GM13976 (cell line): Measurements from ENCODE around the gene WDFY4.

Experiments used
- DNase-seq: peaks from one replicate; pipeline ENCODE4 v3.0.0; 2012; ENCODE audit warnings: low spot score
- in situ Hi-C: fragments of 300-500 bp; cut with MboI; formaldehyde crosslinking; loops from one replicate; pipeline ENCODE4 v1.12.0; 2022; ENCODE audit warnings: low sequenced_read_pairs, mixed read lengths, inconsistent platforms; ENCODE audit not compliant: unreplicated experiment
- TF ChIP-seq, protein P1 (sequence below): IDR thresholded peaks from 2 replicates; pipeline ENCODE4 v1.5.1; 2012; ENCODE audit warnings: borderline replicate concordance, mild to moderate bottlenecking; ENCODE audit not compliant: insufficient read depth; ENCODE audit errors: extremely low read depth, missing control alignments, control extremely low read depth

WDFY4 gene

DNA sequence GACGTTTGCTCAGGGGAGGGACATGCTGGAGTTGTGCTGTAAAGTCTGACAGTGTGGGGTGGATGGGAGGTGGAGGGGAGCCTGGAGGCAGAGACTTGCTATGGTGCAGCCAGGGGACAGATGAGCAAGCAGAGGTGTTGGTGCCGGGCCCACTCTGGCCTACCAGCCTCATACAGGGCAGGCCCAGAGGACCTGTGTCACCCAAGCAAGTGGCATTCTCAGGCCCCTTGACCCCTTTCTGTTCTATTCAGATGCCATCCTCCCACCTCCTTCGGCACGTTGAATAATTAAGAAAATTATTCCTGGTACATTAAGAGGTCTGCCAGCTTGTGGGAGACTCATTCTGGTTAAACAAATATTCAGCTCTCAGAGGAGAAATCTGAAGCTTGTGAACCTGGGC, 8.5 kb downstream of the WDFY4 start:
- TF ChIP-seq, protein P1, sequence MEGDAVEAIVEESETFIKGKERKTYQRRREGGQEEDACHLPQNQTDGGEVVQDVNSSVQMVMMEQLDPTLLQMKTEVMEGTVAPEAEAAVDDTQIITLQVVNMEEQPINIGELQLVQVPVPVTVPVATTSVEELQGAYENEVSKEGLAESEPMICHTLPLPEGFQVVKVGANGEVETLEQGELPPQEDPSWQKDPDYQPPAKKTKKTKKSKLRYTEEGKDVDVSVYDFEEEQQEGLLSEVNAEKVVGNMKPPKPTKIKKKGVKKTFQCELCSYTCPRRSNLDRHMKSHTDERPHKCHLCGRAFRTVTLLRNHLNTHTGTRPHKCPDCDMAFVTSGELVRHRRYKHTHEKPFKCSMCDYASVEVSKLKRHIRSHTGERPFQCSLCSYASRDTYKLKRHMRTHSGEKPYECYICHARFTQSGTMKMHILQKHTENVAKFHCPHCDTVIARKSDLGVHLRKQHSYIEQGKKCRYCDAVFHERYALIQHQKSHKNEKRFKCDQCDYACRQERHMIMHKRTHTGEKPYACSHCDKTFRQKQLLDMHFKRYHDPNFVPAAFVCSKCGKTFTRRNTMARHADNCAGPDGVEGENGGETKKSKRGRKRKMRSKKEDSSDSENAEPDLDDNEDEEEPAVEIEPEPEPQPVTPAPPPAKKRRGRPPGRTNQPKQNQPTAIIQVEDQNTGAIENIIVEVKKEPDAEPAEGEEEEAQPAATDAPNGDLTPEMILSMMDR: no peak
- in situ Hi-C loops: no loop called here
- DNase-seq: no peak

DNA sequence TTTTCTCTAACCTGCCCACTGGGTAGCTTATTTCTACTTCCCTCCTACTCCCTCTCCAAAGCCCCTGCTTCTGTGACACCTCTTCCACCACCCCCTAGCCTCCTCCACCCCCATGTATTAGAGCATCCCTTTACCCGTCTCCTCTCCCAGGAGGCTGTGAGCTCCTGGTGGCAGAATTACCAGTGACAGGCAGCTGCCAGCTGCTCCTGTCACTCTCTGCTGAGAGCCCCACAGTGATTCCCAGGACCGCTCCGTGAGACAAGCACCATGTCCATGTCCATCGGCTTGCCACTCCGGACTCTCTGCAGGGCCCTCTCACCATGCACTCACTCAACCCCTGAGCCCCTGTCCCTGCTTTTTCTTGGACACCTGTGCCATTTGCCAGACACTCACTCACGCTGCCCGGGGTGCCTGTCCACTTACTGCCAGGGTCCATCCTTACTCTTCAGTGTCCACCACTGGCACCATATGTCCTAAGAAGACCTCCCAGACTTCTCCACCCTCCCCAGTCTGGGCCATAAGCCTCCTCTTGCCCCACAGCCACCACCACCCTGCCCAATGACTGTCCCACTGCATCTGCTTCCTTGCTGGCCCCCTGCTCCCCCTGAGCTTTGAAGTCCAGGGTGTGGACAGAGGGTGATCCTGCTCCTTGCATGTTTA, 9.8 kb downstream of the WDFY4 start:
- no peak for DNase-seq
- in situ Hi-C loops: no loop called here
- TF ChIP-seq, protein P1: no peak

DNA sequence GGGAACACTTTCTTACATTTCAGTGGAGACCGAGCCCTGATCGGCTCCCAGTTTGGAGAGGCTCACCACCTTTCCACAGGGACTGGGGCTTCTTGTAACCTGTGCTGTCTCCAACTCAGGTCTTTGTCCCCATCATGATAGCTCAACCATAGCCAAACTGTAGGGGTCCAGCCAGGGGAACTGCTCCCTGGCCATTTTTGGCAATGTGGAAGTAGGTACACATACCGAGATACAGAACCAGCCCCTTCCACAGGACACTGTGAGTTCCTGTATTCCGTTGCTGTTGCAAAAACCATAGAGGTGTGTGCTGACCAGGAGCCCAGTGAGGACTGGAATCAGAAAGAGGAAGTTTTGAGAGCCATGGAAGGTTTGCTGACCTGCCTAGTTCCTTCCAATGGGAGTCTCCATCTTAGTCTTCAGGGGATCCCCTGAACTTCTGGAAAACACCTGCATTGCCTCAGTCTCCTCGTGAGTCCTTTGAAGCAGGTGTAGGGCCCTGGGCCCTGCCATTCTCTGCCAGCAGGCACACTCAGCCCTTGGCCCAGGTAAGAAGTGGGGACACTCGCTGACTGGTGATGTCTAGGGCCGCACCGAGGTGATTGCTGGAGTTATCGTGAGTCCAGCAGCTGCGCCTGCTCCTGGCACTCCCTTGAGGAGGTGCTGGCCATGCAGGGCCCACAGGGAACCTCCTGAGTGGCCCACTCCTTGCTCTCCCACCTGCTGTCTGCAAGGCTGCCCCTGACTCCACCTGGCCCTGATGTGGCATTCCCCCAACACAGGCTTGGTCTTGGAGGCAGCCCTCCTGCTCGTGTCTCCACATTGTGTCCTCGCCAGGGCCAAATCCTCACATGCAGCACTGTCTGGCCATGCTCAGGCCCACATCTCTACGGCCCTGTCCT, 11.2 kb downstream of the WDFY4 start:
- TF ChIP-seq, protein P1: no peak

DNA sequence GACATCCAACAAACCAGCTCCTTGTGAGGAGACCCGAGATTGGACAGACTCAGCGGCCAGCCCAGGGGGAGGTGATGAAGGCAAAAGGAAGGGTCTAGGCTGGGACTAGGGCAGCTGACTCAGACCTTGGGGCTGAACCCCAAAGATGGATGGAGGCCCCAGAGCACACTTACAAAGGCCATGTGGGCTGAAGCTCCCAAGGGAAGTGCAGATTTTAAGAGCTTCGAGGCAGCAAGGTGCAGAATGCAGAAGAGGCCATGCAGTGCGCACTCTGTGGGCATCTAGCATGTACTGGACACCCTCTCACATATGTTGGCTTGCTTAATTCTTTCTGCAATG, 11.8 kb downstream of the WDFY4 start:
- in situ Hi-C loops: no loop called here
- TF ChIP-seq, protein P1: no peak
- DNase-seq: no peak

More for the DNA sequence above, 11.2 kb downstream of the WDFY4 start:
- in situ Hi-C loops: no loop called here
- DNase-seq: no peak

DNA sequence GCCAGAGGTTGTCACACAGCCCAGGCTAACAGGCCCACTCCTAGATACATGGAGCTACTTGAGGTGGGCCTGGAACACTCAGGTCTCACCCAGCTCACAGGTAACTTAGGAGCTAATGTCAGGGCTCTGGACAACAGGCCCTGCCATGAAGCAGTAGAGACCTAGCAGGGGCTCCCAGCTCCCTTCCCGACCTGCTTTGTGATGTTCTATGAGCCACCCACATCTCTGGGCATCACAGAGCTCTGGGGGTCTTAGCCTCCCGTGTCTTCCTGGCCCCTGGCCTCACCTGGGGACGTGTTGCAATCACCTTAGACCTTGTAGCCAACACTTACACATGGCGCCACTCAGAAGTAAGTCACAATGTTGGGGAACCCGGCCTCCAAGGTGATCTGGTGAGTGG, 12.4 kb downstream of the WDFY4 start:
- TF ChIP-seq, protein P1: no peak
- no peak for DNase-seq
- in situ Hi-C loops: no loop called here

DNA sequence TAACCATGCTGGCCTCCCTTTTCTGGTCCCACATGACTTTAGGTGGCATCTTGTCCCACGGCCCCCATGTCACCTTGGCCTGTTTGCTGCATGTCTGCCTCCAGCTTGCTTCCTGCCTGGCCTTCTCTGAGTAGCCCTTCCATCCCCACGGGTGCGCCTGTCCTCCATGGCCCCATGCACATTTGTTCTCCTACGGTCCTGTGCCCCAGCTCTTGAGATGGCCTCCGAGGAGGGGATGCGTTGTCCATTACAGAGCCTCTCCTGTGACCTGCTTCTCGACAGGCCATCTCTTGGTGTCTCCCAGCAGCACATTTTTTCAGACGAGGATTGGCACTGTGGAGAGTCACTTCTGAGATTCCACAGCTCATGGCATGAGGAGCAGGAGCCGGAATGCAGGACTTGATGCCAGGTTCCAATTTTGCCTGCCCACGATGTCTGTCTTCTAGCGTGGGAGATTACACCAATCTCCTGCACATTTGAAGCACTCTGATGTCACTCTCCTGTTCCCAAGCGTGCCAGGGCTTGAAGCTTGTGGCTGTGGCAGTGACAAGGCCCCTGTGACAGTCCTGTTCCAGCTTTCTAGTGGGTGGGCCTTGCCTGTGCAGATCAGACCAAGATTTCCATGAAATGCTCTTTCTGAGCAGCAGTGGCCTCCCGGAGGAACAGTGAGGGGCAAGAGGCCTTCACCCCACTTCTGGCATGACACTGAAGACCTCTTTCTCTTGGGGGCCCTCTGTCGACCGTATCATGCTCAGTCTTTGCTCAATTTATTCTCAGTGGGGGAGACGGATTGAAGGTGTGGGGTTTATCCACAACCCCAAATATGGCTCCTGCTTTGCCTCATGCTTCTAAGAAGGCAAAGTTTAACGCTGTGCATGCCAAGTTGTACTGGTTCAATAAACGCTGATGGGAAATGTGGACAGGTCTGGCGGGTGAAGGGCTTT, 13.4 kb downstream of the WDFY4 start:
- in situ Hi-C loops: no loop called here
- TF ChIP-seq, protein P1: no peak
- DNase-seq: no peak
